NK-92 treated with Interleukin-12 subunit alpha and Interleukin-12 subunit beta, amount 100 ng/mL, for 24 hours (cell line): ENCODE measurements around the gene SIPA1L3.
"Not testable (repeated sequence)": the region's sequence is repeated elsewhere in the genome, so short reads cannot be mapped to it uniquely, and the experiment has no call there.

Experiments
- DNase-seq: peaks from one replicate; lab custom pipeline; 2025; lab: John Stamatoyannopoulos, UW

The SIPA1L3 gene

DNA sequence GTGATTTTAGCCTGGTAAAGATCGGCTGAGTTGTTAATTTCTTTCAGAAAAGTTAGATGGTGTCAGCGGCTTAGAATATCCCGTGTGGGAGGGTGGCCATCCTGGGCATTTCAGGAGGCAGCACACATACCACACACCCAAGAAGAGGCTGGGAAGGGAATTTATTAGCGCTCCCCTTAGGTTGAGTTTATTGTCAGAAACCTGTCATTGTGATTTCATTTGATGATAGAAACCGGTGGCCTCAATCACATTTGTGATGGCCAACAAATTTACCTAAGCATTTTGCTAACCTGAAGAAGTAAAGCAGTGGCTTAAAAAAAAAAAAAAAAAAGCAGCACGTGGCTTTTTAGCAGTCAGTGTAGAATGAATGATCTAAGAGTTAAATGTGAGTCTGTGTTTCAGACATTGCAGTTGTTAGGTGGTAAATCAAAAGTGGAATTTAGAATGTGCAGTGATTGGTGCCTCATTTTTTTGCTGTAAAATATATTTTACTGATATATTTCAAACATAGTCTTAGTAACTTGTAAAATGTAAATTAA, 2.7 kb downstream of the SIPA1L3 start:
- no peak for DNase-seq

GRCh38 chr19:37914908-37915307, 7.9 kb downstream of the SIPA1L3 start:
- DNase-seq, result no peak

DNA sequence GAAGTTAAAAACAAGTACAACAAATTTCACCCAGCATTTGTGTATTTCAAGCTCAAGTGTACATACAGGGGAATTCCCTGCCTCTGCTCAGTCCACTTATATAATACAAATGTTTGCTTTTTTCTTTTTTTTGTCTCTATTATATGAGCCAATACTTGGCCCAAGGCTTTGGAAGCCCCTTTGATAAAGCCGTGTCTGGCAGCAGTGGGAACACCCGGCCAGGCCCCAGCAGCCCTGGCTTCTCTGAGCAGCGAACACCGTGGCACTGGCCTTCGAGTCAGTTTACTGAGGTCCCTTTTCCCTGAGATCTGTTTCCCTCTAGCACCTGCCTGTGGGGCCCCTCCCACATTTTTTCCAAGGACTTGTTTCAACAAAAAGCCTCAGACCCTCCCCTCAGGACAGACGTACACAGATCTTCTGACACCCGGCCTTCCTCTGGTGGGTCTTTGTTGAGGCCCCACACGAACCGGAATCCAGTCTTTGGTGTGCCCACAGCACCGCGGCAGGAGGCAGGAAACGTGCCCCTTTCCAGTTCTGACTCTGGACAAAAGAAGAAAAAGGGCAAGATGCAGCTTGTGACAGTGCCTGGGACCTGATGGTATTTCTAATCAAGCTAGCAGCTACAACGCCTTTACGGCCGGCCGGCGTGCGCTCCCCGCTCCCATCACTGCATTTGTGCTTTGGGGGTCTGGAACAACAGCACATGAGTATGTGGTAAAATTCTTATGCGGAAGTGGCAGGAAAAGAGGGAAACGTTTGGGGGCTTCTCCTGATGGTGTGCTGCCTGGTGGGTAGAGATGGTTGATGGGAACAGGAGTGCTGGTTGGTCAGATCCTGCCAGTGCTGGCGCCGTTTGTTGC, 13.8 kb downstream of the SIPA1L3 start:
- no peak for DNase-seq

DNA sequence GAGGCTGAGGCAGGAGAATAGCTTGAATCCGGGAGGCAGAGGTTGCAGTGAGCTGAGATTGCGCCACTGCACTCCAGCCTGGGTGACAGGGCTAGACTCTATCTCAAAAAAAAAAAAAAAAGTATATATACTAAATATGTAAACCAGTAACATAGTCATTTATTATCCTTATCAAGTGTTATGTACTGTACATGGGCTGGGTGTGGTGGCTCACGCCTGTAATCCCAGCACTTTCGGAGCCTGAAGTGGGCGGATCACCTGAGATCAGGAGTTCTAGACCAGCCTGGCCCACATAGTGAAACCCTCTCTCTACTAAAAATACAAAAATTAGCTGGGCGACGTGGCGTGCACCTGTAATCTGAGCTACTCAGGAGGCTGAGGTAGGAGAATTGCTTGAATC, 17.6 kb downstream of the SIPA1L3 start:
- not testable (repeated sequence) for DNase-seq

DNA sequence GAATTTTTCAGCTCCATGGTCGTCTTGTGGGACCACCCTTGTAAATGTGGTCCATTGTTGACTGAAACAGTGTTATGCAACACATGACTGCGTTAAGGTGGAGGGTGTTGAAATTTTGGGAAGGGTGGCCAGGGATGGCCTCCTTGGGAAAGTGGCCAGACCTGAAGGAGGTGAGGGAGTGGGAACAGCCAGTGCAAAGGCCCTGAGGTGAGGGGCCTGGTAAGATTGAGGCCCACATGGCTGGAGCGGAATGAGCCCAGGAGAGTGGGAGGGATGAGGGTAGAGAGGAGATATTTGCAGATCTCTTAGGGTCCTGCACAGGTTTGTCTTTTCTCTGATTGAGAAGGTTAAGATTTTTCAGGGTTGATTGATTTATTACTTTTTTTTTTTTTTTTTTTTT, 18.2 kb downstream of the SIPA1L3 start:
- DNase-seq, result no peak

DNA sequence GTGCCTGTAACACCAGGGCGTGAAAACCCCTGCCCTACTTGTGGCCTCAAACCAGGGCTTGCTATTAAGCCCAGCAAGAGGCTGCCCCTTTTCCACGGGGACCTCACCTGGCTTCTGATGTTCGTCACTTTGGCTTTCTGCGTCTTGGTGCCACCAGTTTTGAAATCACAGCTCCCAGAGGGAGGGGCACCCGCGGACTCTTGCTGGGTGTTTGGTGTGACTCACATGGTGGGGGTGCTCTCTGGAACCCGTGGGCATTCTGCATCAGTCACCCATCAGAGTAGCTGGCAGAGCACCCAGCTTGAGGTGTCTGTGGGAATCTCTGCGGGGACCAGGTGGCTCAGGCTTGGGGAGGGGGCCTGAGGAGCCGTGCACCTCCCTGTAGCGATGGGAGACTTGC, 19.2 kb downstream of the SIPA1L3 start:
- DNase-seq, result no peak

GRCh38 chr19:37926711-37927110, 19.7 kb downstream of the SIPA1L3 start:
- no peak for DNase-seq

GRCh38 chr19:37928527-37929286, 21.7 kb downstream of the SIPA1L3 start:
- DNase-seq, result no peak

- DNase-seq, result no peak
These were observed 22.4 kb downstream of the SIPA1L3 start for GRCh38 chr19:37929355-37929923.

GRCh38 chr19:37930416-37930815, 23.4 kb downstream of the SIPA1L3 start:
- DNase-seq, result no peak

- DNase-seq, result no peak
These were observed 25.1 kb downstream of the SIPA1L3 start for GRCh38 chr19:37931881-37932655.

DNA sequence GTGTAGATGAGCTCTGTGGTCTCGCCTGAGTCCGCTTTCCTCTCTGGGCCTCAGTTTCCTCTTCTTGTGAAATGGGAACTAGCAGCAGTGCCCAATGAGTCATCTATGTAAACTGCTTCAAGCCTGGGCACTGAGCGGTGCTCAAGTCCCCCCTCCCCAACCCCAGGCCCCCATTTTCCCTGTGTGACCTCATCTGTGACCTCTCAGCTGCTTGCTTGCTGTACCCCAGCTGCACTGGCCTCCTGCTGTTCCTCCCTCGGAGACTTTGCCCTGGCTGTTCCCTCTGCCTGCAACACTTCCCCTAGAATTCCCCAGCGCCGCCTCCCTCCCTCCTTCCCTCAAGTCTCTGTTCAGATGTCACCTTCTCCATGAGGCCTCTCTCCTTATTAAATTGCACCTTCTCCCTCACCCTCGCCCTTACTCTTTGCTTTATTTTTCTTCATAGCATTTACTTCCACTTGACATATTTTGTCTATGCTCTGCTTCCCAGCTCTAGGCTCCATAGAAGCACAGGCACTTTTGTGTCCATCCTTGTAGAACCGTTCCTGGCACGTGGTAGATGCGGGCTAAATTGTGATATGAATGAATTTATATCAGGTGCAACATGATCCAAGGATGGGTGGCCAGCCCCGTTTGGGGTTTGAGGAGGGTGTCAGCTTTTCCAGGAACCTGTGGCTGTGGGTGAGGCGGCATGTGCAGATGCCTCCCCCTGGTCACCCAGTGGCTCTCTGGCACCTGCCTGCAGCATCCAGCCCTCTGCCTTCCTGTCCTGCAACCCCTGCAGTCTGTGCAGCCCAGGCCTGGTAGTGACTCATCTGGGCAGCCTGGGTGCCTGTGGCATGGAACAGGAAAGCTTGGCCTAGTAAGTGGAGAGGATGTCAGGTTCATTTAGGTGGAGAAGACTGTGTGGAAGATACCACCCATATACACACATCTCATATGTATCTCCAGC, 26.3 kb downstream of the SIPA1L3 start:
- no peak for DNase-seq

DNA sequence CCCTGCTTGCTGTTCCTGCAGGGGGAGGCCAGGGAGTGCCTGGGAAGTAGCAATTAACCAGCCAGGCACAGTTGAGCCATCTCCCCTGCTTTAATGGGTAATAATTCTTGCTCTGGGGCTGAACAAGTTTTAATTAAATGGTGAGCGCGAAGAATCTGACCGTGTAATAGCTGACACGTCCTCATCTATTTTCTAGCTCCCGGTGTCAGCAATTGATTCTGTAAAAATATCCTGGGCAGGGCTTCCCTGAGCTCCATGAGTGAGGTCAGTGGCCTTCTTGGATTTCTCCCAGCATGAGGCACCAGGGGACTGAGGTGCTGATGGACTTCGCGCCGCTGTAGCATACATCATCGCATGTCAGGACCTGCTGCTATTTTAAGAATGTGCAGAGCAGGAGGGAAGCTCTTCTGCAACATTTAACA, 26.9 kb downstream of the SIPA1L3 start:
- no peak for DNase-seq

DNA sequence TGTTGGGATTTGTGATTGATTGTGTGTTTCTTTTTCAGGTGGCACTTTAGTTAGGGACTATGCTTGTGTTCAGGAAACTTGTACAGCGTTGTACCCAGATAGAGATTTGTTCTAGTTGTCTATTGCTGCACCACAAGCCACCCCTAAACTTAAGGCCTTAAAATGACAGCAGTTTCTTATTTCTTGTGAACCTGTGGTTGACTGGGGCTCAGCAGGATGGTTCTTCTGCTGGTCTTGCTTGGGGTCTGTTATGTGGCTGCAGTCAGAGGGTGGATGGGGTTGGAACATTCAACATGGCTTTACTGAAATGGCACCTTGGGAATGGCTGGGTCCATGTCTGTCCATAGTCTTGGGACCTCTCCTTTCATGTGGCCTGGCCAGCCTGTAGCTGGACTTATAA, 28.3 kb downstream of the SIPA1L3 start:
- DNase-seq, result no peak

DNA sequence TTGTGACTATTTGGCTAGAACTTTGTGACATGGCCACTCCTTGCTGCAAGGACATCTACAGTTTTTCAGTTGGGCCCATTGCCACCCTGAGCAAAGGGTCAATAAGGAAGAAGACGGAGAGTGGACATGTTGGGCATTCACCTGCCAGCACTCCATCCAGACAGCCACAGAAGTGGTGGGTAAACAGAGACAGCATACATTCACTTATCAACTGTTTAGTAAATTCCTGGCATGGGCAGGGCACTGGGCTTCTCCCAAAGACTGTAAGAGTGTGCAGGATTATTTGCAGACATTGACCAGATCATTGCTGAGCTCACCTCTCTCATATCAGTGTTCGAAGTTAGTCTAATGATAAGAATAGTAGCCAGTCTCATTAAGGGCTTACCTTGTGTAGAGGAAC, 29.2 kb downstream of the SIPA1L3 start:
- no peak for DNase-seq

- no peak for DNase-seq
These were observed 29.9 kb downstream of the SIPA1L3 start for GRCh38 chr19:37936886-37937285.

DNA sequence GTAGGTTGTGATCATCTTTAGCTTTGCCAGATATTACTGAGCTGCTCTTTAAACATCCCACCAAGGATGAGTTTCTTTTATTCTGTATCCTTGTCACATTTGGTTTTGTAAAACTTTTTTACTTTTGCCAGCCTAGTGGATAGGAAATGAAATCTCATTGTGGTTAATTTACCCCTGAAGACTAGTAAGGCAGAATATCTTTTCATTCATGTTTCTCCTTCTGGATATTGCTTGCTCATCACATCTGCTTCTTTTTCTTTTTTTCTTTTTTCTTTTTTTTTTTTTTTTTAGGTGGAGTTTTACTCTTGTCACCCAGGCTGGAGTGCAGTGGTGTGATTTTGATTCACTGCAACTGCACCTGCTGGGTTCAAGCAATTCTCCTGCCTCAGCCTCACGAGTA, 31.3 kb downstream of the SIPA1L3 start:
- no peak for DNase-seq

GRCh38 chr19:37941782-37942515, 34.9 kb downstream of the SIPA1L3 start:
- no peak for DNase-seq

DNA sequence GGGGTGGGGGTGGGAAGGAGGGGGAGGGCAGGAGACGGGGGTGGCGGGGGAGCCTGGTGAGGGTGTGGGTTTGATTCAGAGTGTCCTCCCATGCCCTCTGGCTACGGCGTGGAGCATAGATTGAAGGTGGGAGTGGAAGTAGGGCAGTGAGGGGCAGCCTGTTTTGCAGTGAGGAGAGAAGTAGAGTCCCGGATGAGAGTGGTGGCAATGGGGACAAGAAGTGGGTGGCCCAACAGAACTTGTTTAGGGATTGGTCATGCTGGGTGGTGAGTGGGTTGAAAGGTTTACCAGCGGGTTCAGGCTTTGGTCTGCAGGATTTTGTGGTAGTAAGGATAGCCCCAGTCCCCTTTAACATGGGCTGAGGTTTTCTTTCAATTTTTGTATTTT, 35.5 kb downstream of the SIPA1L3 start:
- DNase-seq, result no peak

- DNase-seq, result no peak
These were observed 36.5 kb downstream of the SIPA1L3 start for GRCh38 chr19:37943480-37943879.
